ENCODE data around the gene TAF1B. TPM values are rescaled to one million over a fixed set of nuclear protein-coding genes. Genes with fewer than 3 reads are reported as not detected.

The TAF1B gene
- total RNA-seq, 6 experiments from 2014 or later, result 4.8 to 8.1 (median 6.6) TPM

DNA sequence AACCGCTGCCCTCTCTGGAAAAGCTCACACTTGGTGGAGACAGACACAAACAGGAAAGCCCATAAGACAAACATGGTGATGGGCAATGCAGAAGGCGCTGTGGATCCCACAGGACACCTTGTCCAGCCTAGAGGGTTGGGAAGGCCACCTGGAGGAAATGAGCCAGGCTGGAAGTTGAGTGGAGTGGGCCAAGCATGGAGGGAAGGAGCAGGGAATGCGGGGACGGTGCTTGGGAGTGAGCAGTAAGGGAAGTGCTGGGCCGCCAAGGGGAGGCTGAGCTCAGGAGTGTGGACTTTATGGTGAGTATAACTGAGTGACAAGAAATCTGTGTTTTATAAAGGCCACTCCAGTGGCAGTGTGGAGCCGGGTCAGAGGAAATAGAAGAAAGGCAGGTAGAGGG lies 105.4 kb downstream of the TAF1B start:
- no peak overlapping the region for H3K4me3 ChIP-seq
- H3K27ac ChIP-seq, result no peak overlapping the region
- H3K4me1 ChIP-seq, result peaks cover 0 to 5% (median 0%) of the 10 kb centered on the region in 4 donors
- WGBS (ENCODE audit: insufficient coverage, low coverage, low lambda C conversion rate, missing lambda C conversion rate), result 97% methylated on average over 6 of the region's 6 CpGs
- DNase-seq (no peak), ATAC-seq (no peak)
- H3K27me3 ChIP-seq, result no peaks in the 10 kb centered on the region
- intact Hi-C loops (cut with DNase I), result loop anchor here in 1 of 2 donors (10.0 kb wide), 1 partner anchor 144 kb away; no protein-coding TSS in a partner anchor
- no peaks in the 10 kb centered on the region for H3K36me3 ChIP-seq
- TF ChIP-seq POLR2A (IDR thresholded peaks at IDR 0.05), result no peak
- TF ChIP-seq, protein P1, sequence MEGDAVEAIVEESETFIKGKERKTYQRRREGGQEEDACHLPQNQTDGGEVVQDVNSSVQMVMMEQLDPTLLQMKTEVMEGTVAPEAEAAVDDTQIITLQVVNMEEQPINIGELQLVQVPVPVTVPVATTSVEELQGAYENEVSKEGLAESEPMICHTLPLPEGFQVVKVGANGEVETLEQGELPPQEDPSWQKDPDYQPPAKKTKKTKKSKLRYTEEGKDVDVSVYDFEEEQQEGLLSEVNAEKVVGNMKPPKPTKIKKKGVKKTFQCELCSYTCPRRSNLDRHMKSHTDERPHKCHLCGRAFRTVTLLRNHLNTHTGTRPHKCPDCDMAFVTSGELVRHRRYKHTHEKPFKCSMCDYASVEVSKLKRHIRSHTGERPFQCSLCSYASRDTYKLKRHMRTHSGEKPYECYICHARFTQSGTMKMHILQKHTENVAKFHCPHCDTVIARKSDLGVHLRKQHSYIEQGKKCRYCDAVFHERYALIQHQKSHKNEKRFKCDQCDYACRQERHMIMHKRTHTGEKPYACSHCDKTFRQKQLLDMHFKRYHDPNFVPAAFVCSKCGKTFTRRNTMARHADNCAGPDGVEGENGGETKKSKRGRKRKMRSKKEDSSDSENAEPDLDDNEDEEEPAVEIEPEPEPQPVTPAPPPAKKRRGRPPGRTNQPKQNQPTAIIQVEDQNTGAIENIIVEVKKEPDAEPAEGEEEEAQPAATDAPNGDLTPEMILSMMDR (IDR thresholded peaks at IDR 0.05), result no peak
- H3K9me3 ChIP-seq, result no peaks in the 10 kb centered on the region

DNA sequence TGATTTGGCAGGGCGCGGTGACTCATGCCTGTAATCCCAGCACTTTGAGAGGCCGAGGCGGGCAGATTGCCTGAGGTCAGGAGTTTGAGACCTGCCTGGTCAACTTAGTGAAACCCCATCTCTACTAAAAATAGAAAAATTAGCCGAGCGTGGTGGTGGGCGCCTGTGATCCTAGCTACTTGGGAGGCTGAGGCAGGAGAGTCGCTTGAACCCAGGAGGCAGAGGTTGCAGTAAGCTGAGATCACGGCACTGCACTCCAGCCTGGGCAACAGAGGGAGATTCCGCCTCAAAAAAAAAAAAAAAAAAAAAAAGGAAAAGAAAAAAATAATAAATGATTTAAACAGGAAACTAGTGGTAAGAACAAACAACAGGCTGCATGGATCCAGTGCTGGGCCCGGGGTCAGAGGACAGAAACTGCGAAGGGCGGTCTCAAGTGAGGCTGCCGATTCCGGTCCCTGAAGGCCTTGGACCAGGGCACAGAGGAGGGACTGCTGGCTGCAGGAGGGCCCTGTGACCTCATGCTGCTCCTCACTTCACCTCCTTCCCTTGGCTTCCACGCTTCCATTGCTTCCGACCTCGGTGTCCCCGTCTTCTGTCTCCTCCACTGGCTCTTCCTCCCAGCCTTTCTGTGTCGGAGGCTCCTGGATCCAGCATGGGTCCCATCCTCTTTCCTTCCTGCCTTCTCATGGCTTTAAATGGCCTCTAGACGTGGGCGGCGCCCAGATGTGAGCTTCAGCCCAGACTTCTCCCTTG lies 106.1 kb downstream of the TAF1B start:
- DNase-seq (peak in 1 of 3 donors; percentile 62), ATAC-seq (peak in 1 of 4 donors; percentile 9)
- TF ChIP-seq, protein P1 (IDR thresholded peaks at IDR 0.05), result no peak
- TF ChIP-seq POLR2A (IDR thresholded peaks at IDR 0.05), result no peak
- intact Hi-C loops (cut with DNase I), result loop anchor here in 1 of 2 donors (10.0 kb wide), 1 partner anchor 145 kb away; no protein-coding TSS in a partner anchor
- WGBS (ENCODE audit: insufficient coverage, low coverage, low lambda C conversion rate, missing lambda C conversion rate), result 78% methylated on average over 21 of the region's 23 CpGs
- H3K4me3 ChIP-seq, result no peak overlapping the region
- H3K4me1 ChIP-seq, result peaks cover 0 to 11% (median 2%) of the 10 kb centered on the region in 4 donors
- H3K27ac ChIP-seq, result no peak overlapping the region
- no peaks in the 10 kb centered on the region for H3K9me3 ChIP-seq
- H3K36me3 ChIP-seq, result no peaks in the 10 kb centered on the region
- no peaks in the 10 kb centered on the region for H3K27me3 ChIP-seq

DNA sequence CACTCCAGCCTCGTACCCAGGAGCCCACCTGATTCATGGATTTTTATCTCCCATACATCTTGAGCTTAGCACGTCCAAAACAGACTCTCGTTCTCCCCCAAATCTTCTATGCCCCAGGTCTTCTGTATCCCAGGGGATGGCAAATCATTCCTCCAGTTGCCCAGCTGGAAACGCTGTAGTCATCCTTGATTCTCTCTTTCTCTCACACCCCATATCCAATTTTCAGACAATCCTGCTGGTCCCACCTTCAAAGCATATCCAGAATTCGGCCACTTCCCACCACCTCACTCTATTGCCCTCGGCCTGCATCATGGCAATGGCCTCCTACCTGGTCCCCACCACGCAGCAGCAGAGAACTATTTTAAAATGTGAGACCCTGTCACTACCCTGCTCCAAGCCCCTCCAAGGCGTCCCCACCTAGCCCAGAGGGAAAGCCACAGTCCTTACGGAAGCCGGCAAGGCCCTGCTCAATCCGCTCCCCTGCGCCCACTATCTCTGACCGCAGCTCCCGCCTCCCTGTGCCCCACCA lies 106.8 kb downstream of the TAF1B start:
- Histone ChIP-seq H3K4me3 (no peak overlapping the region), H3K9me3 (no peaks in the 10 kb centered on the region), H3K36me3 (no peaks in the 10 kb centered on the region), H3K27ac (no peak overlapping the region), H3K27me3 (no peaks in the 10 kb centered on the region), H3K4me1 (peaks cover 0 to 12% (median 3%) of the 10 kb centered on the region in 4 donors)
- intact Hi-C loops (cut with DNase I), result loop anchor here in 1 of 2 donors (10.0 kb wide), 1 partner anchor 145 kb away; no protein-coding TSS in a partner anchor
- DNase-seq, result no peak
- 87% methylated on average over 10 of the region's 14 CpGs for WGBS (ENCODE audit: insufficient coverage, low coverage, low lambda C conversion rate, missing lambda C conversion rate)
- TF ChIP-seq POLR2A (IDR thresholded peaks at IDR 0.05), result no peak
- TF ChIP-seq, protein P1 (IDR thresholded peaks at IDR 0.05), result no peak
- ATAC-seq, result no peak

DNA sequence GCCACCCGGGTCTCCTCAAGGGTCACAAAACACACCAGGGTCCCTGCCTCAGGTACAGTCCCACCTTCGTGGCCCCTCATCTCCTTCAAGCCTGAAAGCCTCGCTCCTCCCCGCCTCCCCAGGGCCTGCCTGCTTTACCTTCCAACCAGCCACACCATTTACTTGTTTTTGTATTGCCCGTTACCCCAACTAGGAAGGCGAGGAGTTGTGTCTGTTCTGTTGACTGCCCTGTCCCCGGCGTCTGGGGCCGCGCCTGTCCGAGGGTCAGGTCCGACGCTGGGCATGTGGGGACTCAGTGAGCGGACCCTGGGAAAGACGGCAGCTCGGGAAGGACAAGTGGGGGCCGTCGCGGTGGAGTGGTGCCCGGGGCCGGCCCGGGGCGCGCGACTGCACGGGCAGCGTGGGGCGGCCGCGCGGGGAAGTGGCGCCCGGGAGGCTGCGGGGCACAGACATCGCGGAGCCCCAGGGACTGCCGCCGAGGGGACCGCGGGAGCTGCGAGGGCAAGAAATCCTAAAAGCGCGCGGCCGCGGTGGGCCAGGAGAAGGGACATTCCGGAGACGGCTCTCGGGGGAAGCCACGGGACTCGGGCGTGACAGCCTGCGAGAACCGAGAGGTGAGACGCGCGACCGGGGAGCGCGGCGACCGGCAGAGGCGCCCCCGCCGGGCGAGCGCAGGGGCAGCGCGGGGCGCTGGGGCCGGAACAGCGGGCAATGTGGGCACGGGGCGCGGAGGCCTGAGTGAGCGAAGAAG lies 107.4 kb downstream of the TAF1B start:
- Histone ChIP-seq H3K9me3 (no peaks in the 10 kb centered on the region), H3K27me3 (no peaks in the 10 kb centered on the region), H3K27ac (peak overlapping the region; percentile 60 to 64 (median 60)), H3K4me3 (peak overlapping the region; percentile 59 to 80 (median 61)), H3K4me1 (peaks cover 0 to 12% (median 3%) of the 10 kb centered on the region in 4 donors), H3K36me3 (no peaks in the 10 kb centered on the region)
- TF ChIP-seq POLR2A (IDR thresholded peaks at IDR 0.05), result no peak
- TF ChIP-seq, protein P1 (IDR thresholded peaks at IDR 0.05), result peak in 2 of 4 donors; percentile 13 to 19
- peak; percentile 64 to 73 (median 65) for DNase-seq
- intact Hi-C loops (cut with DNase I), result no loop called here
- ATAC-seq, result peak; percentile 27 to 37 (median 32)
- 12% methylated on average over 37 of the region's 76 CpGs for WGBS (ENCODE audit: insufficient coverage, low coverage, low lambda C conversion rate, missing lambda C conversion rate)
